SK-N-SH treated with all-trans-retinoic acid at 6 μM for 48 hours (cell line): ENCODE data around the gene PTPRN2.

Source experiments
- ATAC-seq: fragments of 200-7000 bp; cut with Tn5 transposase; 3 replicates; pipeline ENCODE4 v1.9.1; 2020; ENCODE audit warnings: mild to moderate bottlenecking, moderate library complexity
- ARNTL ChIP-seq: fragments of 450-650 bp; formaldehyde crosslinking; IDR thresholded peaks from 2 replicates; pipeline ENCODE4 v1.5.0; 2020; ENCODE audit warnings: low read depth, mild to moderate bottlenecking, moderate library complexity, borderline replicate concordance
- BACH2 ChIP-seq: fragments of 250-450 bp; sonication (Bioruptor Pico); IDR thresholded peaks from 2 replicates; pipeline ENCODE4 v1.9.0; 2021; ENCODE audit warnings: mild to moderate bottlenecking, borderline replicate concordance
- ESRRG ChIP-seq: fragments of 250-450 bp; sonication (Bioruptor Pico); IDR thresholded peaks from 2 replicates; pipeline ENCODE4 v1.6.1; 2021; ENCODE audit warnings: mild to moderate bottlenecking
- GLIS3 ChIP-seq: fragments of 250-450 bp; sonication (Bioruptor Pico); IDR thresholded peaks from 2 replicates; pipeline ENCODE4 v1.5.0; 2020; ENCODE audit warnings: mild to moderate bottlenecking, moderate library complexity
- ISL1 ChIP-seq: fragments of 250-450 bp; sonication (Bioruptor Pico); IDR thresholded peaks from 2 replicates; pipeline ENCODE4 v2.1.2; 2022; ENCODE audit warnings: mild to moderate bottlenecking, moderate library complexity
- PATZ1 ChIP-seq: fragments of 250-450 bp; sonication (Bioruptor Pico); IDR thresholded peaks from 2 replicates; pipeline ENCODE4 v1.8.0; 2020; ENCODE audit warnings: mild to moderate bottlenecking, moderate library complexity, borderline replicate concordance
- PPARA ChIP-seq: fragments of 250-450 bp; sonication (Bioruptor Pico); IDR thresholded peaks from 2 replicates; pipeline ENCODE4 v1.5.0; 2020; ENCODE audit warnings: mild to moderate bottlenecking, borderline replicate concordance
- RARB ChIP-seq: fragments of 250-450 bp; sonication (Bioruptor Pico); IDR thresholded peaks from 2 replicates; pipeline ENCODE4 v1.8.0; 2021; ENCODE audit warnings: mild to moderate bottlenecking, moderate library complexity
- SNAI2 ChIP-seq: fragments of 250-450 bp; sonication (Bioruptor Pico); IDR thresholded peaks from 2 replicates; pipeline ENCODE4 v1.5.0; 2020; ENCODE audit warnings: mild to moderate bottlenecking, moderate library complexity
- TCF4 ChIP-seq: fragments of 250-450 bp; sonication (Bioruptor Pico); IDR thresholded peaks from 2 replicates; pipeline ENCODE4 v1.8.0; 2021; ENCODE audit warnings: mild to moderate bottlenecking, moderate library complexity, borderline replicate concordance
- TOX ChIP-seq: fragments of 250-450 bp; sonication (Bioruptor Pico); IDR thresholded peaks from 2 replicates; pipeline ENCODE4 v1.8.0; 2021; ENCODE audit warnings: mild to moderate bottlenecking, moderate library complexity, borderline replicate concordance
- ZC3H10 ChIP-seq: fragments of 250-450 bp; sonication (Bioruptor Pico); IDR thresholded peaks from 2 replicates; pipeline ENCODE4 v1.5.1; 2021; ENCODE audit warnings: mild to moderate bottlenecking, moderate library complexity
- ZFP3 ChIP-seq: fragments of 250-450 bp; sonication (Bioruptor Pico); IDR thresholded peaks from 2 replicates; pipeline ENCODE4 v1.5.0; 2020; ENCODE audit warnings: mild to moderate bottlenecking, moderate library complexity
- ZFP30 ChIP-seq: fragments of 450-650 bp; formaldehyde crosslinking; IDR thresholded peaks from 2 replicates; pipeline ENCODE4 v1.5.0; 2022; ENCODE audit warnings: mild to moderate bottlenecking, moderate library complexity
- ZNF565 ChIP-seq: fragments of 450-650 bp; formaldehyde crosslinking; conservative IDR thresholded peaks from 2 replicates; pipeline ENCODE4 v1.5.0; 2020; ENCODE audit warnings: low read depth, mild to moderate bottlenecking, moderate library complexity
- ZNF8 ChIP-seq: fragments of 450-650 bp; formaldehyde crosslinking; IDR thresholded peaks from 2 replicates; pipeline ENCODE4 v1.5.0; 2020; ENCODE audit warnings: mild to moderate bottlenecking, moderate library complexity
- TF ChIP-seq, protein P1 (sequence below): fragments of 250-450 bp; sonication (Bioruptor Pico); IDR thresholded peaks from 2 replicates; pipeline ENCODE4 v1.8.0; 2021; ENCODE audit warnings: low read depth, mild to moderate bottlenecking, moderate library complexity, borderline replicate concordance
- TF ChIP-seq, protein P2 (sequence below): fragments of 250-450 bp; sonication (Bioruptor Pico); IDR thresholded peaks from 2 replicates; pipeline ENCODE4 v1.5.1; 2020; ENCODE audit warnings: low read depth, mild to moderate bottlenecking, moderate library complexity
- TF ChIP-seq, protein P3 (sequence below): fragments of 250-450 bp; sonication (Bioruptor Pico); IDR thresholded peaks from 2 replicates; pipeline ENCODE4 v1.5.0; 2020; ENCODE audit warnings: mild to moderate bottlenecking, moderate library complexity

Gene PTPRN2

DNA sequence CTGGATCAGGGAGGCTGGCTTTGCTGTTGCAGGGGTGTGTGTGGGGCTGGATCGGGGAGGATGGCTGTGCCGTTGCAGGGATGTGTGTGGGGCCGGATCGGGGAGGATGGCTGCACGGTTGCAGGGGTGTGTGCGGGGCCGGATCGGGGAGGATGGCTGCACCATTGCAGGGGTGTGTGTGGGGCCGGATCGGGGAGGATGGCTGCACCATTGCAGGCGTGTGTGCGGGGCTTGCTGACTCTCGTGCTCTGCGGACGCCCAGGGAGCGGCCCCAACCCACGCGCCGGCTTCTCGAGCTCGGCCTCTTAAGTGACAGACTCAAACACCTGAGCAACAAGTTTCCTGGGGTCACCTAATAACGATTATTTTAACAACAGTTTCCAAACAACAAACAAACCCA lies 732.6 kb downstream of the PTPRN2 start:
- no peak for ATAC-seq
- TF ChIP-seq SNAI2, result no peak
- TF ChIP-seq ARNTL (CRISPR knock-in tag), result no peak
- no peak for TF ChIP-seq PATZ1 (CRISPR knock-in tag)
- TF ChIP-seq ISL1 (CRISPR knock-in tag), result no peak
- TF ChIP-seq RARB (CRISPR knock-in tag), result no peak
- TF ChIP-seq, protein P1, sequence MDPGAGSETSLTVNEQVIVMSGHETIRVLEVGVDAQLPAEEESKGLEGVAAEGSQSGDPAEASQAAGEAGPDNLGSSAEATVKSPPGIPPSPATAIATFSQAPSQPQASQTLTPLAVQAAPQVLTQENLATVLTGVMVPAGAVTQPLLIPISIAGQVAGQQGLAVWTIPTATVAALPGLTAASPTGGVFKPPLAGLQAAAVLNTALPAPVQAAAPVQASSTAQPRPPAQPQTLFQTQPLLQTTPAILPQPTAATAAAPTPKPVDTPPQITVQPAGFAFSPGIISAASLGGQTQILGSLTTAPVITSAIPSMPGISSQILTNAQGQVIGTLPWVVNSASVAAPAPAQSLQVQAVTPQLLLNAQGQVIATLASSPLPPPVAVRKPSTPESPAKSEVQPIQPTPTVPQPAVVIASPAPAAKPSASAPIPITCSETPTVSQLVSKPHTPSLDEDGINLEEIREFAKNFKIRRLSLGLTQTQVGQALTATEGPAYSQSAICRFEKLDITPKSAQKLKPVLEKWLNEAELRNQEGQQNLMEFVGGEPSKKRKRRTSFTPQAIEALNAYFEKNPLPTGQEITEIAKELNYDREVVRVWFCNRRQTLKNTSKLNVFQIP (CRISPR knock-in tag), result no peak
- TF ChIP-seq GLIS3 (CRISPR knock-in tag), result no peak
- no peak for TF ChIP-seq ZFP3 (CRISPR knock-in tag)
- no peak for TF ChIP-seq TCF4 (CRISPR knock-in tag)
- TF ChIP-seq ZNF565 (CRISPR knock-in tag), result no peak

DNA sequence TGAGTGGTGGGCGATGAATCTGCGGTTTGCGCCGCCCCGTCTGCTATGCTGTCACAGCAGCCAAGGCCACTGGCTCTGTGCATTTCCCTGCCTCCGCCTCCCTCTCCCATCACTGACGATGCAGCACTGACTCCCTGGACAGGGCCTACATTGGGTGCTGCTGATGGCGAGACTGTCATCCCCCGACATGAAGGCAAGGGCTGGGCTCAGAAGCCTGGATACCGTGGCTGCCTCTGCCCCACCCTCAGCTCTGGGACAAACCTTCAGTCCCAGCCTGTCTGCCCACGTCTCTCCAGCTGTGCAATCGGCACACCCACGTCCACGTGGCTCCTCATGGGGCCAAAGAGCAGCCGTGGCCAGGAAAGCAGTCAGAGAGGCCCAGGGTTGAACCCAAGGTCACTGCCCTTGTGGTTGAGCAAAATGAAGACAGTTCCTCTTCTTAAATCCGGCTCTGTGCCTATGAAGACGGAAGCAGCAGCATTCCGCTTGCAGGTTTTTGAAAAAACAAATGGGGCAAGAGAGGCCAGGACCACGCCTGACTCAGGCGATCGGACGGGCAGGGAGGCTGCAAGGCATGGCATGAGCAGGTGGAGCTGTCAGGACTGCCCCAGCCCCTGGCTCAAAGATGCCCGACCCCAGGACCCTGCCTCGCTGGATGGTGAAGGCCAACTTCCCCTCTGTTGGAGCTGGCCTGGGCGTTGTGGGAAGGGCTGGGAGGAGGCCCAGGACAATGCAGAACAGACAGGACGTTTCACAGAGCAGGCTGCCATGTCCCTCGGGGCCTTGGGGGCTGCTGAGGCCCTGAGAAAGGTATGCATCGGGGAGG lies 733.3 kb downstream of the PTPRN2 start:
- ATAC-seq, result no peak
- TF ChIP-seq PATZ1 (CRISPR knock-in tag), result no peak
- no peak for TF ChIP-seq BACH2 (CRISPR knock-in tag)
- TF ChIP-seq, protein P2, sequence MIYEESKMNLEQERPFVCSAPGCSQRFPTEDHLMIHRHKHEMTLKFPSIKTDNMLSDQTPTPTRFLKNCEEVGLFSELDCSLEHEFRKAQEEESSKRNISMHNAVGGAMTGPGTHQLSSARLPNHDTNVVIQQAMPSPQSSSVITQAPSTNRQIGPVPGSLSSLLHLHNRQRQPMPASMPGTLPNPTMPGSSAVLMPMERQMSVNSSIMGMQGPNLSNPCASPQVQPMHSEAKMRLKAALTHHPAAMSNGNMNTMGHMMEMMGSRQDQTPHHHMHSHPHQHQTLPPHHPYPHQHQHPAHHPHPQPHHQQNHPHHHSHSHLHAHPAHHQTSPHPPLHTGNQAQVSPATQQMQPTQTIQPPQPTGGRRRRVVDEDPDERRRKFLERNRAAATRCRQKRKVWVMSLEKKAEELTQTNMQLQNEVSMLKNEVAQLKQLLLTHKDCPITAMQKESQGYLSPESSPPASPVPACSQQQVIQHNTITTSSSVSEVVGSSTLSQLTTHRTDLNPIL (CRISPR knock-in tag), result no peak
- no peak for TF ChIP-seq SNAI2
- no peak for TF ChIP-seq PPARA (CRISPR knock-in tag)
- no peak for TF ChIP-seq ZC3H10 (CRISPR knock-in tag)
- no peak for TF ChIP-seq ZNF8 (CRISPR knock-in tag)
- TF ChIP-seq, protein P1 (CRISPR knock-in tag), result no peak
- TF ChIP-seq ZFP3 (CRISPR knock-in tag), result no peak
- TF ChIP-seq ZFP30 (CRISPR knock-in tag), result no peak
- TF ChIP-seq, protein P3, sequence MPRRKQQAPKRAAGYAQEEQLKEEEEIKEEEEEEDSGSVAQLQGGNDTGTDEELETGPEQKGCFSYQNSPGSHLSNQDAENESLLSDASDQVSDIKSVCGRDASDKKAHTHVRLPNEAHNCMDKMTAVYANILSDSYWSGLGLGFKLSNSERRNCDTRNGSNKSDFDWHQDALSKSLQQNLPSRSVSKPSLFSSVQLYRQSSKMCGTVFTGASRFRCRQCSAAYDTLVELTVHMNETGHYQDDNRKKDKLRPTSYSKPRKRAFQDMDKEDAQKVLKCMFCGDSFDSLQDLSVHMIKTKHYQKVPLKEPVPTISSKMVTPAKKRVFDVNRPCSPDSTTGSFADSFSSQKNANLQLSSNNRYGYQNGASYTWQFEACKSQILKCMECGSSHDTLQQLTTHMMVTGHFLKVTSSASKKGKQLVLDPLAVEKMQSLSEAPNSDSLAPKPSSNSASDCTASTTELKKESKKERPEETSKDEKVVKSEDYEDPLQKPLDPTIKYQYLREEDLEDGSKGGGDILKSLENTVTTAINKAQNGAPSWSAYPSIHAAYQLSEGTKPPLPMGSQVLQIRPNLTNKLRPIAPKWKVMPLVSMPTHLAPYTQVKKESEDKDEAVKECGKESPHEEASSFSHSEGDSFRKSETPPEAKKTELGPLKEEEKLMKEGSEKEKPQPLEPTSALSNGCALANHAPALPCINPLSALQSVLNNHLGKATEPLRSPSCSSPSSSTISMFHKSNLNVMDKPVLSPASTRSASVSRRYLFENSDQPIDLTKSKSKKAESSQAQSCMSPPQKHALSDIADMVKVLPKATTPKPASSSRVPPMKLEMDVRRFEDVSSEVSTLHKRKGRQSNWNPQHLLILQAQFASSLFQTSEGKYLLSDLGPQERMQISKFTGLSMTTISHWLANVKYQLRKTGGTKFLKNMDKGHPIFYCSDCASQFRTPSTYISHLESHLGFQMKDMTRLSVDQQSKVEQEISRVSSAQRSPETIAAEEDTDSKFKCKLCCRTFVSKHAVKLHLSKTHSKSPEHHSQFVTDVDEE (CRISPR knock-in tag), result no peak

DNA sequence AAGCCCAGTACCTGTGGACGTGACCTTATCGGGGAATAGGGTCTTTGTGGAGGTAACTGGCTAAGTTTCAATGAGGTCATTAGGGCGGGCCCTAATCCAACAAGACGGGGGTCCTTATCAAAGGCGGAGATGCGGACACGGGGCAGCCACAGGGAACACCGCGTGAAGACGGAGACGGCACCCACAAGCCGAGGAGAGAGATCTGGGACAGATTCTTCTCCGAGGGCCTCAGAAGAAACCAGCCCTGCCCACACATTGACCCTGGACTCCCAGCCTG lies 733.9 kb downstream of the PTPRN2 start:
- ATAC-seq, result no peak
- TF ChIP-seq ESRRG (CRISPR knock-in tag) (no peak), ZFP3 (CRISPR knock-in tag) (no peak), RARB (CRISPR knock-in tag) (no peak), ISL1 (CRISPR knock-in tag) (no peak), ZNF565 (CRISPR knock-in tag) (no peak), TOX (CRISPR knock-in tag) (no peak)
- TF ChIP-seq, protein P2 (CRISPR knock-in tag), result no peak
- TF ChIP-seq, protein P1 (CRISPR knock-in tag), result no peak
